Heart right ventricle (tissue), 16 donors: ENCODE measurements around the gene NAXE. TPM values are rescaled to one million over a fixed set of nuclear protein-coding genes. Genes with fewer than 3 reads are reported as not detected.
"Not testable (repeated sequence)": the region's sequence is repeated elsewhere in the genome, so short reads cannot be mapped to it uniquely, and the experiment has no call there.

Experiments used
- ATAC-seq, 8 donors: fragments of 200-7000 bp; cut with Tn5 transposase; one replicate each; pipeline ENCODE4 v1.9.1; 2020; ENCODE audit warnings: mild to moderate bottlenecking in 8 of 8, moderate library complexity in 8 of 8, moderate number of reproducible peaks in 1 of 8
- DNase-seq, 2 donors: peaks; one replicate each; pipeline ENCODE4 v3.0.0-alpha.2; 2020
- H3K27ac ChIP-seq, 10 donors: fragments of 200-600 bp; sonication (generic) in 2 of 10; one replicate each; pipeline versions ENCODE4 v1.5.0 to v1.8.0; 2020 to 2022; ENCODE audit warnings: mild to moderate bottlenecking in 3 of 10
- H3K27me3 ChIP-seq, 7 donors: fragments of 200-600 bp; one replicate each; pipeline ENCODE4 v1.8.0; 2021 to 2022; ENCODE audit warnings: mild to moderate bottlenecking in 2 of 7
- H3K36me3 ChIP-seq, 9 donors: fragments of 200-600 bp; sonication (generic) in 1 of 9; one replicate each; pipeline versions ENCODE4 v1.5.0 to v1.8.0; 2020 to 2022; ENCODE audit warnings: mild to moderate bottlenecking in 2 of 9
- H3K4me1 ChIP-seq, 9 donors: fragments of 200-600 bp; sonication (generic) in 1 of 9; one replicate each; pipeline versions ENCODE4 v1.5.0 to v1.8.0; 2020 to 2022; ENCODE audit warnings: mild to moderate bottlenecking in 4 of 9
- H3K4me3 ChIP-seq, 10 donors: fragments of 200-600 bp; sonication (generic) in 2 of 10; one replicate each; pipeline versions ENCODE4 v1.5.0 to v1.8.0; 2020 to 2022; ENCODE audit warnings: mild to moderate bottlenecking in 7 of 10, moderate library complexity in 2 of 10
- H3K9me3 ChIP-seq, 11 donors: fragments of 200-600 bp in 10 of 11; sonication (generic) in 2 of 11; one replicate each; pipeline versions ENCODE4 v1.5.0 to v1.8.0; 2013 to 2022; ENCODE audit warnings: mild to moderate bottlenecking in 2 of 11, control low read depth in 1 of 11, moderate library complexity in 1 of 11
- CTCF ChIP-seq, 9 donors: fragments of 200-600 bp; sonication (generic) in 2 of 9; IDR thresholded peaks; one replicate each; pipeline versions ENCODE4 v1.5.0 to v1.8.0; 2021 to 2022; ENCODE audit warnings: antibody characterized with exemption in 9 of 9, mild to moderate bottlenecking in 5 of 9, moderate library complexity in 1 of 9
- WGBS, 2 donors: extraction: QIAGEN DNeasy Blood & Tissue Kit; methylation state at CpG; one replicate each; pipeline ENCODE4 v1.1.7; 2013; ENCODE audit warnings: inconsistent platforms in 1 of 2; 5-methylcytosine and 5-hydroxymethylcytosine counted together
- intact Hi-C, 10 donors: fragments of 100-400 bp; cut with DNase I; formaldehyde crosslinking; loops; one replicate each; pipeline versions ENCODE4 v1.11.1 to v1.14.2; 2022
- polyA plus RNA-seq, 2 donors: library from polyadenylated mRNA; stranded (reverse); fragments of 200-250 nt; gene quantifications; one replicate each; pipeline ENCODE4 v1.2.3, GENCODE V29; 2013
- total RNA-seq, 10 donors: library from RNA; stranded (reverse); fragmentation: NEBNext Ultra II Directional in 3 of 10; extraction: Animal tissue kit (Norgen Biotek cat#: 25700) in 3 of 10; gene quantifications; one replicate each; pipeline versions ENCODE4 v1.2.1 to v1.2.4, GENCODE V29; 2021 to 2023
- donor health status: Arrhythmogenic right ventricular cardiomyopathy.
- donor health status: ischemic (EF 13 %, LVEDD 7.1; RV severe dilation, severe dysfunction).
- donor health status: healthy with polysubstance abuse.
- donor health status: DM: no; HTN: yes; CAD: no.
- donor health status: DM: no; HTN: no; CAD: no.
- donor health status: ischemic (EF 25% LVEDD 6.9; RV normal size, moderate dysfunction).
- donor health status: ischemic (EF 25% LVEDD 5.7; RV mildly dilated, moderate dysfunction).
- donor health status: healthy.
- donor health status: DM: yes; HTN: yes; CAD: no.
- donor health status: Ischemic cardiomyopathy.
- donor health status: ischemic (EF 35%, LVEDD 5.7; RV mildly dilated, moderate dysfunction).
- donor health status: nonischemic (EF 11% LVEDD 7.7; RV severe dilation, severe dysfunction).
- donor health status: DM: yes; HTN: yes; CAD: no.
- donor health status: PGD.
- donor health status: ischemic (EF 29% LVEDD 5.4; RV normal size, mild dysfunction).
- donor health status: nonischemic (EF 23%, LVEDD 6.1; RV moderate dilation, normal function).

Gene NAXE
- total and polyA plus RNA-seq, 12 donors = 59.8 to 134 (median 108) TPM

DNA sequence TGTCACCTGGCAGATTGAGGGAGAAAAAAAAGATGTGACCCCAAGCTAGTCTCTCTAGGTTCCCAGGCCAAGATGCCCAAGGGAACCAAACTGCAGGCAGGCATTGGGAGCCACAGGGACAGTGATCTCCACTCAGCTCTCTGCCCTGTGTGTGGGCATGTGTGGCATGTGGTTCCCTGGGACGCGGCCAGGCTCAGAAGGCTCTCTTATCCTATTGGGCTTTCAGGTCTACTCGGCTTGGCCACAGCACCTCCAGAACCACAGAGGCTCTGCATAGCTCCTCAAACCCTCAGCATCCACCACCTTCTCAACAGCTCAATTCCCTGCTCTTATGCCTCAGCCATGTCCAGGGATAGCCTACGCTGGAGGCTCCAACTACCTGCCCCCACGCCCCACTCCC, 41.2 kb upstream of the NAXE start:
- ATAC-seq (peak; percentile 50 to 79 (median 68)), DNase-seq (peak; percentile 37 to 42)
- Histone ChIP-seq H3K27ac (no peak overlapping the region), H3K27me3 (no peaks in the 10 kb centered on the region), H3K9me3 (no peaks in the 10 kb centered on the region), H3K4me3 (no peak overlapping the region), H3K36me3 (peaks cover 0 to 14% (median 0%) of the 10 kb centered on the region in 9 donors), H3K4me1 (peaks cover 0 to 7% (median 0%) of the 10 kb centered on the region in 9 donors)
- TF ChIP-seq CTCF (IDR thresholded peaks at IDR 0.05) = no peak
- 68 to 77% methylated on average over 5 of the region's 5 CpGs for WGBS, 2 donors
- intact Hi-C loops = no loop called here

DNA sequence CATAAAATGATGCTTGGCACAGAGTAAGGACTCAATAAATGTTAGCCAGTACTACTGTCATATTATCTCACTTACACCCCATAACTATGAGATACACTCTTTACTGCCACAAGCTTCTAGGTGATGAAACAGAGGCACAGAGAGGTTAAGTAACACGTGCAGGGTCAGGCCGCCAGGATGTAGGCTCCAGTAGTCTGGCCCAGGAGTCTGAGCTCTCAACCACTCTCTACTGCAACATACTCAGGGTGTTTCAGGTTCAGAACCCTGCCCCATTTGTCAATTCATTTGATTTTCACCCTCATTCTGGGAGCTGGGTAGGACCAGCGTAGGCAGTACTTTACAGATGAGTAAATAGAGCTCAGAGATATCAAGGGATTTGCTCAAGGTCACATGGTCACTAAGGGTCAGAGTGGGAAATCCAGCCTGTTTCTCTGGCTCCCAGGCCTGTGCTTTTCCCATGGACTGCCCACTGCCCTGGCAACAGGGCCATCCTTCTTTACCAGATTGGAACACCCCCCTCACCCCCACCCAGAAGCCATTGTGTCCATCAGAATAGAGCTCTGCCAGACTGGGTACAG, 40.4 kb upstream of the NAXE start:
- no peak overlapping the region for H3K27ac ChIP-seq
- H3K4me3 ChIP-seq = no peak overlapping the region
- no peak for DNase-seq
- no peaks in the 10 kb centered on the region for H3K27me3 ChIP-seq
- no peaks in the 10 kb centered on the region for H3K9me3 ChIP-seq
- peaks cover 0 to 7% (median 0%) of the 10 kb centered on the region in 9 donors for H3K4me1 ChIP-seq
- no peak for ATAC-seq
- WGBS, 2 donors = 89 to 91% methylated on average over 3 of the region's 3 CpGs
- TF ChIP-seq CTCF (IDR thresholded peaks at IDR 0.05) = no peak
- intact Hi-C loops = no loop called here
- peaks cover 0 to 19% (median 0%) of the 10 kb centered on the region in 9 donors for H3K36me3 ChIP-seq

- ATAC-seq (no peak), DNase-seq (no peak)
- Histone ChIP-seq H3K36me3 (peaks cover 0 to 20% (median 0%) of the 10 kb centered on the region in 9 donors), H3K9me3 (no peaks in the 10 kb centered on the region), H3K4me3 (no peak overlapping the region), H3K4me1 (peaks cover 0 to 7% (median 0%) of the 10 kb centered on the region in 9 donors), H3K27ac (no peak overlapping the region), H3K27me3 (no peaks in the 10 kb centered on the region)
- no peak for TF ChIP-seq CTCF (IDR thresholded peaks at IDR 0.05)
- intact Hi-C loops = no loop called here
- WGBS, 2 donors = 85 to 98% methylated on average over 6 of the region's 6 CpGs
These were observed 39.7 kb upstream of the NAXE start for GRCh38 chr1:156551869-156552268.

- H3K4me1 ChIP-seq = peaks cover 0 to 7% (median 0%) of the 10 kb centered on the region in 9 donors
- H3K36me3 ChIP-seq = peaks cover 0 to 20% (median 0%) of the 10 kb centered on the region in 9 donors
- intact Hi-C loops = no loop called here
- no peaks in the 10 kb centered on the region for H3K9me3 ChIP-seq
- H3K4me3 ChIP-seq = no peak overlapping the region
- WGBS, 2 donors = 78% methylated on average over 5 of the region's 5 CpGs
- no peaks in the 10 kb centered on the region for H3K27me3 ChIP-seq
- ATAC-seq (no peak), DNase-seq (no peak)
- no peak for TF ChIP-seq CTCF (IDR thresholded peaks at IDR 0.05)
- H3K27ac ChIP-seq = no peak overlapping the region
These were observed 39.1 kb upstream of the NAXE start for GRCh38 chr1:156552518-156552917.

- H3K4me1 ChIP-seq, H3K4me3 ChIP-seq, intact Hi-C loops, H3K27me3 ChIP-seq, H3K9me3 ChIP-seq: not testable (repeated sequence)
- WGBS, 2 donors = 88 to 94% methylated on average over 4 of the region's 4 CpGs
- peak overlapping the region in 1 of 10 donors; percentile 47 for H3K27ac ChIP-seq
- peaks cover 0 to 20% (median 0%) of the 10 kb centered on the region in 9 donors for H3K36me3 ChIP-seq
- ATAC-seq (peak in 7 of 8 donors; percentile 12 to 62 (median 57)), DNase-seq (peak in 1 of 2 donors; percentile 28)
These were observed 38.6 kb upstream of the NAXE start for GRCh38 chr1:156552937-156553336.
